Stimulated activated naive B cell treated with anti-CD40 and anti-IgM and Interleukin-4, amounts not matched to agents 10 μg/mL and 1 μg/mL and 100 μg/mL, for 72 hours (primary cell): ENCODE measurements around the gene SAPCD1.

Source experiments
- ATAC-seq, 2 donors: fragments of 150-1000 bp; cut with Tn5 transposase; replicated peaks; 2 replicates each; pipeline ENCODE4 v1.10.0; 2021; ENCODE audit warnings: moderate library complexity in 1 of 2
- DNase-seq: peaks from one replicate; pipeline ENCODE4 v3.0.0; 2021
- H3K27ac Mint-ChIP-seq: one replicate; pipeline ENCODE4 v1.8.0; 2022; ENCODE audit warnings: mild to moderate bottlenecking, mixed read lengths
- H3K27me3 Mint-ChIP-seq, 2 donors: one replicate each; pipeline ENCODE4 v1.8.0; 2022; ENCODE audit warnings: mixed read lengths in 2 of 2
- H3K36me3 Mint-ChIP-seq, 2 donors: one replicate each; pipeline ENCODE4 v1.8.0; 2022; ENCODE audit warnings: mixed read lengths in 2 of 2, mild to moderate bottlenecking in 1 of 2
- H3K4me1 Mint-ChIP-seq, 2 donors: one replicate each; pipeline ENCODE4 v1.8.0; 2022; ENCODE audit warnings: mixed read lengths in 2 of 2, mild to moderate bottlenecking in 1 of 2
- H3K4me3 Mint-ChIP-seq, 2 donors: one replicate each; pipeline ENCODE4 v1.8.0; 2022; ENCODE audit warnings: mild to moderate bottlenecking in 2 of 2, mixed read lengths in 2 of 2, moderate library complexity in 1 of 2
- H3K9me3 Mint-ChIP-seq, 2 donors: one replicate each; pipeline ENCODE4 v1.8.0; 2022; ENCODE audit warnings: mixed read lengths in 2 of 2, mild to moderate bottlenecking in 1 of 2

SAPCD1 gene

GRCh38 chr6:31752739-31753319 lies 9.6 kb upstream of the SAPCD1 start:
- DNase-seq = no peak
- Mint-ChIP-seq H3K27ac (no peak overlapping the region), H3K27me3 (no peaks in the 10 kb centered on the region), H3K4me1 (peaks cover 0 to 2% of the 10 kb centered on the region in 2 donors), H3K9me3 (no peaks in the 10 kb centered on the region), H3K36me3 (peaks cover 3 to 4% of the 10 kb centered on the region in 2 donors), H3K4me3 (no peak overlapping the region)
- no peak for ATAC-seq

DNA sequence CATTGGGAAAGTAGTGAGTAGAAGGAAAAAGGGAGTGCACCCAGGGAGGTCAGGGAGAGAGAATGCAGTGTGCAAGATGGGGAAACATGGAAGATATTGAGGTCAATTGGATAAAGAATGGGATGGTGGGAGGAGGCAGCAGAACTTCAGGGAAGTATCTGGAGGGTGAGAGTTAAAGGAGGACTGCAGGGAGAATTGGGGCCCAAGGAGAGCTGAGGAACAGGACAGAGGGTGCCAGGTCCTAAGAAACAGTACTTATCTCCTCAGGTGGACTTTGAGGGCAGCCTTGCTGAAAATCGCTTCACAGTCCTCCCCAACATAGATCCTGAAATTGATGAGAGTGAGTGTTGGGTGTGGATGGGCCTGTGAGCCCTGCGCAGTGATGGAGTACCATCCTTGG lies 4.2 kb upstream of the SAPCD1 start:
- Mint-ChIP-seq H3K9me3 (no peaks in the 10 kb centered on the region), H3K4me1 (peaks cover 0 to 8% of the 10 kb centered on the region in 2 donors), H3K27me3 (no peaks in the 10 kb centered on the region), H3K27ac (peak overlapping the region; percentile 28), H3K4me3 (no peak overlapping the region), H3K36me3 (peaks cover 17 to 28% of the 10 kb centered on the region in 2 donors)
- DNase-seq = no peak
- no peak for ATAC-seq

DNA sequence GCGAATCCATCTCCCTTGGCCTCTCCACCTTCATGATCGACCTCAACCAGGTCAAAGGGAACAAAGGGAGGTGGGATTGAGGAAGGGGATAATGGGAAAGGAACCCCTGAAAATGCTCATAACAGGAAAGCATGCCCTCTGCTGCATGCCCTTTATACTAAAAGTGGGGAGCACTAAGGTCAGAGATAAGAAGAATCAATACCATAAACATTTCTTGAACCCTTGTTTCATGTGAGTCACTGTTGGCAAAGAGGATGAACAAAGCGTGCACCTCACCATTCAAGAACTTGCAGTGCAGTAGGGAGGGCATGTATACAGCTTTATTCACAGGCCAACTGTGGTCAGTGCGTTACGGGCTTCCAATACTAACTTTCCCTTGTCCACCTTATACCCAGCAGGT lies 1.7 kb upstream of the SAPCD1 start:
- H3K27ac Mint-ChIP-seq = no peak overlapping the region
- H3K36me3 Mint-ChIP-seq = peaks cover 29 to 43% of the 10 kb centered on the region in 2 donors
- no peak for ATAC-seq

GRCh38 chr6:31761343-31761742 lies 1.1 kb upstream of the SAPCD1 start:
- Mint-ChIP-seq H3K9me3 (no peaks in the 10 kb centered on the region), H3K4me3 (no peak overlapping the region), H3K4me1 (peaks cover 0 to 8% of the 10 kb centered on the region in 2 donors), H3K27me3 (no peaks in the 10 kb centered on the region), H3K27ac (no peak overlapping the region), H3K36me3 (peaks cover 31 to 43% of the 10 kb centered on the region in 2 donors)
- DNase-seq (no peak), ATAC-seq (no peak)

More for the DNA sequence above, 1.7 kb upstream of the SAPCD1 start:
- Mint-ChIP-seq H3K4me1 (peaks cover 0 to 8% of the 10 kb centered on the region in 2 donors), H3K27me3 (no peaks in the 10 kb centered on the region), H3K4me3 (no peak overlapping the region), H3K9me3 (no peaks in the 10 kb centered on the region)
- DNase-seq = no peak

DNA sequence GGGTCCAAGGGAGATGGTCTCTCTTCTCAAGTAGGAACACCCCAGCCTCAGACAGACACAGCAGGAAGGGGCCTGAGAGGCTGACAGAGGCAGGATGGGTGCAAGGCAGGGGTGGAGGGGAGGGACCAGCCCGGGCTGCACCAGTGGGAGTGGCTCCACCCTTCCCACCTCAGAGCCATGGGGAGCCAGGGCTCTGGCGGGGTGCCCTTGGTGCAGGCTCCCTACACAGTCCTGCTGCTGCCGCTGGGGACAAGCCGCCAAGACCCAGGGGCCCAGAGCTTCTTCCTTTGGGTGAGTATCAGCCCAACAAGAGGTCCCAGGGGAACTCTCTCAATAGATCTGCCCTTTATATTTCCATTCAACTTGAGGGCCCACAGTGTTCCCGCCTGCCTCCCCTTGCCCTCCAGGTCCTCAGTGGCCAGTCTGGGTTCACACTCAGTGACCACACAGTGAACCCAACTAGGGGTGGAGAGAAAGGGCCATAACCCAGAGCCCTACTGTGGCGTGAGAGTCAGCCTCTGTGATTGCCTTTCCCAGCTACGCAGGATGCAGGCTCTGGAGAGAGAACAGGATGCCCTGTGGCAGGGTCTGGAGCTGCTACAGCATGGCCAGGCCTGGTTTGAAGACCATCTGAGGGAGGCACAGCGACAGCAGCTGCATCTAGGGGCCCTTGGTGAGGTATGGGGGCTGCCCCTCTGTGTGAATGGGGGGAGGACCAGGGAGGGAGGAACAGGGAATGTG lies 592 bp downstream of the SAPCD1 start:
- Mint-ChIP-seq H3K36me3 (peaks cover 31 to 45% of the 10 kb centered on the region in 2 donors), H3K27me3 (no peaks in the 10 kb centered on the region), H3K9me3 (no peaks in the 10 kb centered on the region), H3K27ac (no peak overlapping the region), H3K4me3 (no peak overlapping the region), H3K4me1 (peaks cover 0 to 9% of the 10 kb centered on the region in 2 donors)
- DNase-seq (no peak), ATAC-seq (no peak)

DNA sequence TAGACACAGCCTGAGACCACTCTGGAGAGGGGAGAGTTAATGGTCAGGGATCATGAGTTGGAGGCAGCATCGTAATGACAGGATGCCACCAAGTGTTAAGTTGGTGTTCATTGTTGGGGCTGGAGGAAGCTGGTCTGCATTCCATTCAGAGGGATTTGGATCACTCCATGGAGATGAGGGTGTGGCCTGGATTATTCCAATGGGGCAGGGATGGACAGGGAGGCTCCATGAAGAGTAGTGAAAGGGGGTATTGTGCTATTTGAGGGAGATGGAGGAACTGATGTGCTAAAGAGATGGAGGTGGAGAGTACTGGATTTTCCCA lies 1.1 kb downstream of the SAPCD1 start:
- H3K4me1 Mint-ChIP-seq = peaks cover 0 to 7% of the 10 kb centered on the region in 2 donors
- ATAC-seq (no peak), DNase-seq (no peak)
- no peaks in the 10 kb centered on the region for H3K9me3 Mint-ChIP-seq
- H3K27ac Mint-ChIP-seq = no peak overlapping the region
- peaks cover 31 to 43% of the 10 kb centered on the region in 2 donors for H3K36me3 Mint-ChIP-seq
- H3K4me3 Mint-ChIP-seq = no peak overlapping the region
- H3K27me3 Mint-ChIP-seq = no peaks in the 10 kb centered on the region

DNA sequence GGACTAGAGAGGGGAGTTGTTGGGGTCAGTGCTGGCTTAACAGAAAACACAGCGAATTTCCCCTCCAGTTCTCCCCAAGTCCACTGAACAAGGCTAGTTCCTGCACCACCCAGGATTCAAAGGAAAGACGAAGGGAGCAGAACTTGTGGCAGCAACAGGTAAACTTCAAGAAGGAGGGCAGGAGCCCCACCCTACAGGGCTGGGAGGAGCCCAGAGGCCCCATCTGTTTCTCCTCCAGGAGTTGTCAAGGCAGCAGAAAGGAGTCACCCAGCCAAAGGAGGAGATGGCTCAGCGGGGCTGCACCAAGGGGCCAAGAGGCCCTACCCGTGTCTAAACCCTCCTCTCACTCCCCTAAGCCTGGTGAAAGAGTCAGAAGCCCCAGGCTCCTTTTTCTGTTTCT lies 1.7 kb downstream of the SAPCD1 start:
- ATAC-seq (no peak), DNase-seq (no peak)
- Mint-ChIP-seq H3K4me1 (peaks cover 5 to 7% of the 10 kb centered on the region in 2 donors), H3K9me3 (no peaks in the 10 kb centered on the region), H3K27ac (no peak overlapping the region), H3K36me3 (peaks cover 31 to 41% of the 10 kb centered on the region in 2 donors), H3K27me3 (no peaks in the 10 kb centered on the region), H3K4me3 (no peak overlapping the region)

DNA sequence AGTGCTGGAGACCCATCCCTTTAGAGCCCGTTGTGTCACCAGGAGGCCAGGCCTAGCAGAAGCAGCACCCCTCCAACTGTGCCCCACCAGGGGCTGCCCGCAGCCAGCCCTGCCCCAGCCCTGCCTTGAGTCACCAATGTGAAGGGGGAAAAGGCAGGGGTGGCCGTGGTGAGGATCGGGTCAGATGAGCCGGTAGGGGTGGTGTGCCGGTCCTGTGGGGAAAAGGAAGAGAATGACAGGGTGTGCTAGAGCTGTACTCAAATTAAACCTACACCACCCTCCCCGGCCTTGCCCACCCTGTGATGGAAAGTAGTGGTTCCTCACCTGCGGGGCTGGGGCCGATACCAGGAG lies 3.1 kb downstream of the SAPCD1 start:
- peaks cover 24 to 40% of the 10 kb centered on the region in 2 donors for H3K36me3 Mint-ChIP-seq

GRCh38 chr6:31765910-31766794 lies 3.7 kb downstream of the SAPCD1 start:
- Mint-ChIP-seq H3K4me1 (peaks cover 7 to 13% of the 10 kb centered on the region in 2 donors), H3K27me3 (no peaks in the 10 kb centered on the region), H3K4me3 (no peak overlapping the region), H3K27ac (no peak overlapping the region), H3K36me3 (peaks cover 19 to 34% of the 10 kb centered on the region in 2 donors), H3K9me3 (no peaks in the 10 kb centered on the region)
- no peak for DNase-seq
- no peak for ATAC-seq

More for the DNA sequence above, 3.1 kb downstream of the SAPCD1 start:
- Mint-ChIP-seq H3K4me3 (no peak overlapping the region), H3K4me1 (peaks cover 8 to 13% of the 10 kb centered on the region in 2 donors), H3K27ac (no peak overlapping the region), H3K9me3 (no peaks in the 10 kb centered on the region), H3K27me3 (no peaks in the 10 kb centered on the region)
- DNase-seq (no peak), ATAC-seq (no peak)

DNA sequence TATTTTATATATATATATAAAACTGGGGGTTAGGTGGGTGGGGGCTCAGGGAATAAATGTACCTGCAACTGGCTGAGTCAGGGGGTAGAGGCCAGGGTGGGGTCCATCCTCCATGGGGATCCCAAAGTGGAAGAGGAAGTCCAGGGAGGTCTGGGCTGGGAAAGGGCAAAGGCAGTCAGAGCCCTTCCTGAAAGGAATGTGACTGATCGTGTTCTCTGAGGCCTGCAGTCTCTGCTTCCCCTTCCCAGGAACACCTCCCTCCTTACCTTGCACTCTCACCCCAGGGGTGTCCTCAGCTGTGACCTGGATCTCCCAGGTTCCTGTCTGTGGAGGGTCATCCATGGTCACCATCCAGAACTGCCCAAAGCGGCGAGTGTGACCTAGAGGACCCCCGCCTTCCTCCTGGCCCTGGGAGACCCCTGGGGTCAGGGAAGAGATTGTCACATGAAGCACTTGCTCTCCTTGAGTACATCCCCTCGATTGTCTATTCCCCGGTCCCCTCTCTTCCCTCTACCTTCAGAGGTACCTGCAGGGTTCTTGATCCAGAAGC lies 4.7 kb downstream of the SAPCD1 start:
- DNase-seq (no peak), ATAC-seq (no peak)
- Mint-ChIP-seq H3K4me3 (no peak overlapping the region), H3K4me1 (peaks cover 7 to 13% of the 10 kb centered on the region in 2 donors), H3K27me3 (no peaks in the 10 kb centered on the region), H3K27ac (no peak overlapping the region), H3K9me3 (no peaks in the 10 kb centered on the region), H3K36me3 (peaks cover 14 to 27% of the 10 kb centered on the region in 2 donors)

DNA sequence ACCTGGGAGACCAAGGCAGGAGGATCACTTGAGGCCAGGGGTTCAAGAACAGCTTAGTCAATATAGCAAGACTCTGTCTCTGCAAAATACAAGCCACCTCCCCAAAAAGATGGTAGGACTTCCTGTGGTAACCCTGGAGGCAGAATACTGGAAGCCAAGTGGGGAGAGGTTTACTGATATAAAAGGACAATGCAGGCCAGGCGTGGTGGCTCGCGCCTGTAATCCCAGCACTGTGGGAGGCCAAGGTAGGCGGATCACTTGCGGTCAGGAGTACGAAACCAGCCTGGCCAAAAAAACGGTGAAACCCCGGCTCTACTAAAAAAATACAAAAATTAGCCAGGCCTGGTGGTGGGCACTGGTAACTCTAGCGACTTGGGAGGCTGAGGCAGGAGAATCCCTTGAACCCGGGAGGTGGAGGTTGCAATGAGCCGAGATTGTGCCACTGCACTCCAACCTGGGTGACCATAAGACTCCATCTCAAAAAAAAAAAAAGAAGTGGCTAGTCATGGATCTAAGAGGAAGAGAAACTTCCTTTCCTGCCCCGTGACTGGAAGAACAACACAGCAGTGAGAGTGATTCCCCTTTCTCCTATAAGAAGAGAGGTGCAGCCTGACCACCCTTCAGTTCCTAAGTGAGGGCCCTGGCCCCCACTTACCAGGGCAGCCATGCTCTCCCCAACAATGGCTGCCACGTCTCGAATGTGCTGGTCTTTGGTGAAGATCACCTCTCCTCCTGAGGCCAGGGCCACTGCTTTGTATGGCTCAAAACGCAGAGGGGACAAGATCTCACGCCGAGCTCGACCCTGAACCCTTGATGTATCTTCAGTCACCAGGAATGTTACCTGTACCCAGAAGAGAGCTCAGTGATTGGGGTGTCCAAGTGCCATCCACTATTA lies 6.2 kb downstream of the SAPCD1 start:
- Mint-ChIP-seq H3K27ac (no peak overlapping the region), H3K4me1 (peaks cover 10 to 18% of the 10 kb centered on the region in 2 donors), H3K4me3 (no peak overlapping the region), H3K36me3 (peaks cover 10 to 24% of the 10 kb centered on the region in 2 donors), H3K27me3 (no peaks in the 10 kb centered on the region), H3K9me3 (no peaks in the 10 kb centered on the region)
- ATAC-seq (no peak), DNase-seq (no peak)

GRCh38 chr6:31769684-31770371 lies 7.4 kb downstream of the SAPCD1 start:
- Mint-ChIP-seq H3K4me1 (peaks cover 14 to 18% of the 10 kb centered on the region in 2 donors), H3K36me3 (peaks cover 8 to 15% of the 10 kb centered on the region in 2 donors), H3K27me3 (no peaks in the 10 kb centered on the region), H3K4me3 (no peak overlapping the region), H3K9me3 (no peaks in the 10 kb centered on the region), H3K27ac (peak overlapping the region; percentile 17)
- peak; percentile 86 to 88 for ATAC-seq
- DNase-seq = peak; percentile 55

DNA sequence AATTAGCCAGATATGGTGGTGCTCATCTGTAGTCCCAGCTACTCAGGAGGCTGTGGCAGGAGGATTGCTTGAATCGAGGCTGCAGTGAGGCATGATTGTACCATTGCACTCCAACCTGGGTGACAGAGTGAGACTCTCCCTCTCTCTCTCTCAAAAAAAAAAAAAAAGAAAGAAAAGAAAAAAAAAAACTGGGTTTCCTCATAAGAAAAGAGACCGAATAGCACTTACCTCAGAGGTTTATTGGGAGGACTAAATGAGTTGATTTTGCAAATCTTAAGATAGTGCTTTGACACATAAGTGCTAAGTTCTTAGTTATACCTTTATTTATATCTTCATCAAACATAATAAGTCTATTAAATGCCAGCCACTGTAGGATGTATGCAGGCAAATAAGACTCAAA lies 8.4 kb downstream of the SAPCD1 start:
- H3K4me3 Mint-ChIP-seq = no peak overlapping the region
- H3K27me3 Mint-ChIP-seq = no peaks in the 10 kb centered on the region

More for the DNA sequence above, 8.4 kb downstream of the SAPCD1 start:
- no peaks in the 10 kb centered on the region for H3K9me3 Mint-ChIP-seq
- ATAC-seq (no peak), DNase-seq (no peak)
- H3K36me3 Mint-ChIP-seq = peaks cover under 1 to 11% of the 10 kb centered on the region in 2 donors
- H3K27ac Mint-ChIP-seq = no peak overlapping the region
- peaks cover 22 to 25% of the 10 kb centered on the region in 2 donors for H3K4me1 Mint-ChIP-seq
